Tibial nerve (tissue), 4 donors: ENCODE results near the gene KCNH5. TPM values are rescaled to one million over a fixed set of nuclear protein-coding genes. Genes with fewer than 3 reads are reported as not detected.

Source experiments
- DNase-seq, 2 donors: peaks; one replicate each; pipeline ENCODE4 v3.0.0-alpha.2; 2019; ENCODE audit warnings: low spot score in 2 of 2
- H3K27ac ChIP-seq, 4 donors: fragments of 200-600 bp; sonication (generic) in 3 of 4; one replicate each; pipeline ENCODE4 v1.5.1; 2017 to 2019; ENCODE audit warnings: mild to moderate bottlenecking in 1 of 4
- H3K27me3 ChIP-seq, 2 donors: fragments of 200-600 bp; sonication (generic) in 1 of 2; one replicate each; pipeline versions ENCODE4 v1.5.1 to v1.6.0; 2017 to 2019
- H3K36me3 ChIP-seq, 3 donors: fragments of 200-600 bp; sonication (generic); one replicate each; pipeline ENCODE4 v1.5.1; 2018 to 2019
- H3K4me1 ChIP-seq, 4 donors: fragments of 200-600 bp; sonication (generic) in 3 of 4; one replicate each; pipeline ENCODE4 v1.5.1; 2017 to 2019
- H3K4me3 ChIP-seq, 4 donors: fragments of 200-600 bp; sonication (generic) in 3 of 4; one replicate each; pipeline ENCODE4 v1.5.1; 2017 to 2019; ENCODE audit warnings: mild to moderate bottlenecking in 1 of 4, moderate library complexity in 1 of 4
- H3K9me3 ChIP-seq, 4 donors: fragments of 200-600 bp; sonication (generic) in 3 of 4; one replicate each; pipeline ENCODE4 v1.5.1; 2017 to 2019
- EP300 ChIP-seq, 2 donors: sonication (generic); formaldehyde crosslinking; IDR thresholded peaks; one replicate each; pipeline ENCODE4 v1.6.1; 2017; ENCODE audit warnings: antibody characterized with exemption in 2 of 2, mild to moderate bottlenecking in 1 of 2
- POLR2A ChIP-seq, 2 donors: fragments of 450-650 bp; IDR thresholded peaks; one replicate each; pipeline ENCODE4 v1.6.1; 2017; ENCODE audit warnings: antibody characterized with exemption in 2 of 2, mild to moderate bottlenecking in 2 of 2, moderate library complexity in 2 of 2
- WGBS, 2 donors: methylation state at CpG; one replicate each; pipeline ENCODE4 v1.1.5; 2018; 5-methylcytosine and 5-hydroxymethylcytosine counted together
- total RNA-seq, 4 donors: library from RNA; depleted of rRNA; stranded (reverse); fragments of >200 nt; gene quantifications; one replicate each; pipeline ENCODE4 v1.1.0, GENCODE V29; 2016
- TF ChIP-seq, protein P1 (sequence below), 5 experiments: fragments of 200-600 bp in 3 of 5; fragments of 450-650 bp in 2 of 5; sonication (generic) in 3 of 5; IDR thresholded peaks; one replicate each; pipeline ENCODE4 v1.5.1; 2016 to 2019; ENCODE audit warnings: antibody characterized with exemption in 5 of 5, mild to moderate bottlenecking in 3 of 5, moderate library complexity in 2 of 5

The KCNH5 gene
- total RNA-seq, 4 donors from 2014 or later = not detected

GRCh38 chr14:63030113-63030512, 15.1 kb downstream of the KCNH5 start:
- no peaks in the 10 kb centered on the region for H3K9me3 ChIP-seq
- H3K27ac ChIP-seq = no peak overlapping the region
- H3K4me3 ChIP-seq = no peak overlapping the region
- H3K4me1 ChIP-seq = no peaks in the 10 kb centered on the region
- TF ChIP-seq, protein P1, sequence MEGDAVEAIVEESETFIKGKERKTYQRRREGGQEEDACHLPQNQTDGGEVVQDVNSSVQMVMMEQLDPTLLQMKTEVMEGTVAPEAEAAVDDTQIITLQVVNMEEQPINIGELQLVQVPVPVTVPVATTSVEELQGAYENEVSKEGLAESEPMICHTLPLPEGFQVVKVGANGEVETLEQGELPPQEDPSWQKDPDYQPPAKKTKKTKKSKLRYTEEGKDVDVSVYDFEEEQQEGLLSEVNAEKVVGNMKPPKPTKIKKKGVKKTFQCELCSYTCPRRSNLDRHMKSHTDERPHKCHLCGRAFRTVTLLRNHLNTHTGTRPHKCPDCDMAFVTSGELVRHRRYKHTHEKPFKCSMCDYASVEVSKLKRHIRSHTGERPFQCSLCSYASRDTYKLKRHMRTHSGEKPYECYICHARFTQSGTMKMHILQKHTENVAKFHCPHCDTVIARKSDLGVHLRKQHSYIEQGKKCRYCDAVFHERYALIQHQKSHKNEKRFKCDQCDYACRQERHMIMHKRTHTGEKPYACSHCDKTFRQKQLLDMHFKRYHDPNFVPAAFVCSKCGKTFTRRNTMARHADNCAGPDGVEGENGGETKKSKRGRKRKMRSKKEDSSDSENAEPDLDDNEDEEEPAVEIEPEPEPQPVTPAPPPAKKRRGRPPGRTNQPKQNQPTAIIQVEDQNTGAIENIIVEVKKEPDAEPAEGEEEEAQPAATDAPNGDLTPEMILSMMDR (IDR thresholded peaks at IDR 0.05) = no peak
- TF ChIP-seq EP300 (IDR thresholded peaks at IDR 0.05) (no peak), POLR2A (IDR thresholded peaks at IDR 0.05) (no peak)
- no peaks in the 10 kb centered on the region for H3K36me3 ChIP-seq
- no peaks in the 10 kb centered on the region for H3K27me3 ChIP-seq
- 12 to 22% methylated on average over 1 of the region's 1 CpG for WGBS, 2 donors
- DNase-seq = no peak

GRCh38 chr14:63027719-63028118, 17.5 kb downstream of the KCNH5 start:
- no peak for DNase-seq
- WGBS, 2 donors = 14 to 38% methylated on average over 1 of the region's 1 CpG
- no peaks in the 10 kb centered on the region for H3K4me1 ChIP-seq
- TF ChIP-seq EP300 (IDR thresholded peaks at IDR 0.05) = no peak
- no peak for TF ChIP-seq POLR2A (IDR thresholded peaks at IDR 0.05)
- TF ChIP-seq, protein P1 (IDR thresholded peaks at IDR 0.05) = no peak
- no peak overlapping the region for H3K27ac ChIP-seq
- no peak overlapping the region for H3K4me3 ChIP-seq
- no peaks in the 10 kb centered on the region for H3K27me3 ChIP-seq
- no peaks in the 10 kb centered on the region for H3K36me3 ChIP-seq
- no peaks in the 10 kb centered on the region for H3K9me3 ChIP-seq

GRCh38 chr14:63026491-63026890, 18.8 kb downstream of the KCNH5 start:
- 89 to 94% methylated on average over 2 of the region's 2 CpGs for whole genome bisulfite sequencing, 2 donors
- no peak for DNase-seq
- H3K4me3 ChIP-seq = no peak overlapping the region
- H3K9me3 ChIP-seq = no peaks in the 10 kb centered on the region
- no peak overlapping the region for H3K27ac ChIP-seq
- TF ChIP-seq POLR2A (IDR thresholded peaks at IDR 0.05) = no peak
- no peak for TF ChIP-seq EP300 (IDR thresholded peaks at IDR 0.05)
- TF ChIP-seq, protein P1 (IDR thresholded peaks at IDR 0.05) = no peak
- H3K36me3 ChIP-seq = no peaks in the 10 kb centered on the region
- H3K27me3 ChIP-seq = no peaks in the 10 kb centered on the region
- no peaks in the 10 kb centered on the region for H3K4me1 ChIP-seq

GRCh38 chr14:63014621-63015020, 30.6 kb downstream of the KCNH5 start:
- Histone ChIP-seq H3K4me3 (no peak overlapping the region), H3K27me3 (no peaks in the 10 kb centered on the region), H3K4me1 (no peaks in the 10 kb centered on the region), H3K27ac (no peak overlapping the region), H3K9me3 (no peaks in the 10 kb centered on the region), H3K36me3 (no peaks in the 10 kb centered on the region)
- WGBS, 2 donors = 74 to 82% methylated on average over 4 of the region's 4 CpGs
- DNase-seq = no peak
- TF ChIP-seq EP300 (IDR thresholded peaks at IDR 0.05) (no peak), POLR2A (IDR thresholded peaks at IDR 0.05) (no peak)
- TF ChIP-seq, protein P1 (IDR thresholded peaks at IDR 0.05) = no peak

DNA sequence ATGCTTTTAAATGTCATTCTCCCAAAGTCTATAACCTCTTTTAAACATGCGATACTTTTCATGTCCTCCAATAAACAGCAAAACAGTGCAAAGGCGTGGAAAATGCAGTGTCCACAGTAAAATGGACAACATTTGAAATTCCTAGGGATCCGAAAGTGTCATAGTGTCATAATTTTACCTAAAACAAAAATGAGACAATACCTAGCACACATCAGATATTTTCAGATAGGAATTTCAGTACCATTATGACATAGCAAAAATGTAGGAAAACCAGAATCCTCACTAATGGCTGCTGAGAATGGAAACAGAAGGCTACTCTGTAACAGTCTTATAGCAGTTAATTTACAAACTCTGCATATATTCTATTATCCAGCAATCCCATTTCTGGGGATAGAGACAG, 33.1 kb downstream of the KCNH5 start:
- TF ChIP-seq POLR2A (IDR thresholded peaks at IDR 0.05) (no peak), EP300 (IDR thresholded peaks at IDR 0.05) (no peak)
- TF ChIP-seq, protein P1 (IDR thresholded peaks at IDR 0.05) = no peak
- Histone ChIP-seq H3K27ac (no peak overlapping the region), H3K27me3 (no peaks in the 10 kb centered on the region), H3K4me3 (no peak overlapping the region), H3K4me1 (no peaks in the 10 kb centered on the region), H3K36me3 (no peaks in the 10 kb centered on the region), H3K9me3 (no peaks in the 10 kb centered on the region)
- 73 to 93% methylated on average over 3 of the region's 3 CpGs for WGBS, 2 donors
- no peak for DNase-seq
